Sigmoid colon (tissue), 3 donors: ENCODE measurements around the gene SLC5A2.

Source experiments
- CTCF ChIP-seq, 4 experiments: fragments of 450-650 bp in 3 of 4; fragments of 200-600 bp in 1 of 4; IDR thresholded peaks; one replicate each; pipeline ENCODE4 v1.5.1; 2016 to 2019; ENCODE audit warnings: antibody characterized with exemption in 4 of 4, mild to moderate bottlenecking in 3 of 4, moderate library complexity in 2 of 4
- POLR2A ChIP-seq, 2 donors: fragments of 450-650 bp; IDR thresholded peaks; one replicate each; pipeline ENCODE4 v1.6.1; 2016; ENCODE audit warnings: antibody characterized with exemption in 2 of 2, mild to moderate bottlenecking in 2 of 2, moderate library complexity in 2 of 2

GRCh38 chr16:31467858-31468257, 15.1 kb upstream of the SLC5A2 start:
- TF ChIP-seq CTCF (IDR thresholded peaks at IDR 0.05) = no peak
- no peak for TF ChIP-seq POLR2A (IDR thresholded peaks at IDR 0.05)
